Measurements from ENCODE around the gene PHF5A.

The PHF5A gene

DNA sequence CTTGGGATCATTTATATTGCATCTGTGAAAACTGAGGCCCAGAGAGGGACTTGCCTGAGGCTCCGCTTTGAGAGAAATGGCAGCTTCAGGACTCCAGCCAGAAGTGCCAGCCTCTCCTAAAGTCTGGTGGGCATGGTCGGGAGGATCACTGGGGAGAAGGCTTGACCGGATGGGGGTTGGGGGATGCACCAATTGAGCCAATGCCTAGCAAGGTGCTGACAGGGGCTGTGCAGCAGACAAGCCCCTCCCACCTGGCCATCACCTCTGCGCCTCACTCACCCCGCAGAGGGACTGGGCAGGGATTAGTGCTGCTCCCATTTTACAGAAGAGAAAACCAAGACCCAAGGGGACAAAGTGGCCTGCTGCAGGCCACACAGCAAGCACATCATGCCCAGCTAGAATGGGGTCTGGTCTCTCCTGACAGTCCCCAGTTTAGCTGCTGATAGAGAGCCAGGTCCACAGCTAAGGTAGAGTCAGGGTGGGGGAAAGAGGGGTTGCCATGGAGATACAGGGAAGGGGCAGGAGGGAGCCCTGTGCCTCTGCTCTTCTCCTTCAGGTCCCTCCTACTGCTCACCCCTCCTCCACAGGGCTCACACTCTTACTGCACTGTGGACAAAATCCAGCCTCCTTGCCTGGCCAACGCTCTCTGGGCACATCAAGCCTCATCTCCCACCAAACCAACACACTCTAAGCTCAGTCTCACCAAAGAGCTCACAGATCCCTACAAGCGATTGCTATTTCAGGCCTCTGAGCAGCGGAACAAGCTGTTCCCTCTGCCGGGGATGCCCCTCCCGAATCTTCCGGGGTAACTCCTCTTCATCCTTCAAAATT, 57.3 kb downstream of the PHF5A start:
- DNase-seq = no peak

DNA sequence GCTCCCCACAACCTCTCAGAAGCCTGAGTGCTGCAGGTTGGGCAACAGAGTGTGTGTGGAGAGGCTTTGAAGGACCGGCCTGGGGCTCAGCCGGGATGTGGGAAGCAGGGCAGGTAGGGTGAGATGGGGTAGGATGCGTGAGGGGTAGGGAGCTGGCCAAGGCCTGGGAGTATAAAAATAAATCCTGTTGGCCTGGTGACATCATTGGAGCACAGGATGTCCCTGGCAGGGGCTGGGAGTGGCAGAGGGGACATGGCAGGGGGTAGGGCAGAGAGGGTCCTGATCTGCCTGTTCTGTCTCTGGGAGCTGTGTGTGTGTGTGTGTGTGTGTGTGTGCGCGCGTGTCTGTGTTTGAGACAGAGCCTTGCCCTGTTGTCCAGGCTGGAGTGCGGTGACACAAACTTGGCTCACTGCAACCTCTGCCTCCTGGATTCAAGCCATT, 58.2 kb downstream of the PHF5A start:
- no peak for DNase-seq
